Measurements from ENCODE around the gene VWA1. TPM values are rescaled to one million over a fixed set of nuclear protein-coding genes. Genes with fewer than 3 reads are reported as not detected.
A peak's percentile ranks its signal among the peaks of the same experiment; 100 is the strongest.

Gene VWA1
- total and polyA plus RNA-seq, 10 of the 15 experiments (the other 5 are each of a cell fraction or from before 2014, with no cell fraction given): 0.02 to 1.7 (median 0.32) TPM; not detected in 2

DNA sequence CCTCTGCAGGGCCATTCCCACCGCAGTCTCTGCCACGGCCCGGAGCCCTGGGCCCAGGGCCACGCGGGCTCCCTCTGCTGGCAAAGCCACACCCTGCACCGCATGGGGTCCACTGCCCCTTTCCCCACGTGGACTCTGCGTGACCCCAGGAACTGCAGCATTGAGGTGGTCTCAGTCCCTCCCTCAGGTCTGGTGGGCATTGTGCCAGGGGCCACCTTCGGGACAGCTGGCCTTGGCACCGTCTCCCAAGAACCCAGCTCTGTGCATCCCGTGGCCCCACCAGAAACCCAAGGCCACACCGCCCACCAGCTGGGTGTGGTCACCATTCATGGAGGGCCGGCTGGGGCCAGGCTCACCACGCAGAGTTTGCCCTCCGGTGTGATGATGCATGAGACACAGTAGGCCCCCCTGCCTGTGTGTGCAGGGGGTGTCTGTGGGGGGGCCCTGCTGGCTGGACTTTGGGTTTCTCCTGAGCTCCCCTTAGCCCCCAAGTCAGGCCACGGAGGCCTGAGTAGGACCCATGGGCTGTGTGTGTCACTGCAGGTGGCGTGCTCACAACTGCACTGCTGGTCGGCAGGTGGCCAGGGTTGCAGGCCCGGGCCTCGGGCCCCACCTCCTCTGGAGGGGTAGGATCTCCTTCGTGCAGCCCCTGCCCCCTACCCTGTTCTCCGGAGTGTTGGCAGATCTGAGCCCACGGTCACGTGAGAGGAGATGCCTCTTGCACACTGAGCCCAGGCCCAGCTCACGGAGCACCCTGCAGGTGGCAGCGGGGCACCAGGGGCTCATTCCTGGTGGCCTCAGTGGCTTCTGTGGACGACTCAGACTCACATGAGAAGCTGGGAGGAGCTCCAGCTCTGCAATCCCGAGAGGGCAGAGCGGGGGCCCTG is 5.8 kb downstream of the VWA1 start:
- Histone ChIP-seq H3K9me3 (replicated peaks; ENCODE audit: control insufficient read depth, insufficient read depth, low read length) (no peaks in the 10 kb centered on the region), H3K4me2 (ENCODE audit: control insufficient read depth, insufficient read depth) (no peak overlapping the region), H3K79me2 (ENCODE audit: control insufficient read depth, insufficient read depth, low read length) (no peaks in the 10 kb centered on the region), H3K4me1 (ENCODE audit: control insufficient read depth, insufficient read depth, low read length) (peaks cover 9% of the 10 kb centered on the region), H3K4me3 (no peak overlapping the region), H2AFZ (ENCODE audit: control insufficient read depth, low read depth, low read length) (peak overlapping the region; percentile 47), H3K27ac (ENCODE audit: control insufficient read depth, insufficient read depth) (no peak overlapping the region), H3K27me3 (replicated peaks in 1 of 2; ENCODE audit: control insufficient read depth in 2 of 2, insufficient read depth in 2 of 2, low read length in 1 of 2) (no peaks in the 10 kb centered on the region), H4K20me1 (ENCODE audit: control insufficient read depth, insufficient read depth) (no peaks in the 10 kb centered on the region), H3K9ac (ENCODE audit: control insufficient read depth, insufficient read depth, low read length) (no peak overlapping the region), H3K36me3 (ENCODE audit: control insufficient read depth in 2 of 2, insufficient read depth in 2 of 2, low read length in 1 of 2) (no peaks in the 10 kb centered on the region)
- RAD21 ChIA-PET (ENCODE audit: unreplicated experiment): interaction anchor here (1.0 to 1.9 kb wide), 7 partner anchors 19 to 63 kb away, joined by 3 to 5 read pairs (median 4); partner anchors contain the start of gene MRPL20
- CTCF ChIA-PET: interaction anchor here (0.5 to 2.7 kb wide), 18 partner anchors 8 to 96 kb away, joined by 3 to 17 read pairs (median 4); partner anchors contain the start of genes ATAD3C, CCNL2 and MRPL20
- SMC1A ChIA-PET (ENCODE audit: uncharacterized antibody, unreplicated experiment): interaction anchor here (0.6 to 1.5 kb wide), 8 partner anchors 21 to 69 kb away, joined by 3 to 5 read pairs (median 3); partner anchors contain the start of genes AURKAIP1 and CCNL2
- POLR2A ChIA-PET: interaction anchor here (0.7 to 1.8 kb wide), 2 partner anchors 39 to 42 kb away, joined by 4 read pairs; partner anchors contain the start of gene CCNL2
- intact Hi-C loops (cut with micrococcal nuclease; ENCODE audit: unreplicated experiment): loop anchor here (2.0 kb wide), 3 partner anchors 34 to 64 kb away; partner anchors contain the start of genes CCNL2 and MRPL20
- DNase-seq (ENCODE audit: low read depth, low spot score): no peak
- no peak for FAIRE-seq
- WGBS (ENCODE audit: insufficient coverage, insufficient replicate concordance, low lambda C conversion rate, missing lambda C conversion rate): 27% methylated on average over 29 of the region's 29 CpGs
- in situ Hi-C loops (cut with MboI): no loop called here
- BruUV-seq (replicated peaks): no TSS peak
- peak; percentile 83 for ATAC-seq
- TF ChIP-seq ZNF207 (IDR thresholded peaks at IDR 0.05; ENCODE audit: borderline replicate concordance): peak; percentile 21; the same call in 1 of the 2 replicates
- TF ChIP-seq BRCA1 (IDR thresholded peaks at IDR 0.05; ENCODE audit: low read depth, low read length): no peak
- TF ChIP-seq LARP7 (IDR thresholded peaks at IDR 0.05): peak; percentile 56; the same call in 1 of the 2 replicates
- TF ChIP-seq JUND (IDR thresholded peaks at IDR 0.05; ENCODE audit: low read depth, low read length): no peak
- no peak for TF ChIP-seq BMI1 (IDR thresholded peaks at IDR 0.05; ENCODE audit: borderline replicate concordance)
- TF ChIP-seq MXI1 (IDR thresholded peaks at IDR 0.05; ENCODE audit: low read depth, low read length): 0 out of 2 replicates have a peak, but pooled peaks have one; percentile 33
- TF ChIP-seq, protein P1, sequence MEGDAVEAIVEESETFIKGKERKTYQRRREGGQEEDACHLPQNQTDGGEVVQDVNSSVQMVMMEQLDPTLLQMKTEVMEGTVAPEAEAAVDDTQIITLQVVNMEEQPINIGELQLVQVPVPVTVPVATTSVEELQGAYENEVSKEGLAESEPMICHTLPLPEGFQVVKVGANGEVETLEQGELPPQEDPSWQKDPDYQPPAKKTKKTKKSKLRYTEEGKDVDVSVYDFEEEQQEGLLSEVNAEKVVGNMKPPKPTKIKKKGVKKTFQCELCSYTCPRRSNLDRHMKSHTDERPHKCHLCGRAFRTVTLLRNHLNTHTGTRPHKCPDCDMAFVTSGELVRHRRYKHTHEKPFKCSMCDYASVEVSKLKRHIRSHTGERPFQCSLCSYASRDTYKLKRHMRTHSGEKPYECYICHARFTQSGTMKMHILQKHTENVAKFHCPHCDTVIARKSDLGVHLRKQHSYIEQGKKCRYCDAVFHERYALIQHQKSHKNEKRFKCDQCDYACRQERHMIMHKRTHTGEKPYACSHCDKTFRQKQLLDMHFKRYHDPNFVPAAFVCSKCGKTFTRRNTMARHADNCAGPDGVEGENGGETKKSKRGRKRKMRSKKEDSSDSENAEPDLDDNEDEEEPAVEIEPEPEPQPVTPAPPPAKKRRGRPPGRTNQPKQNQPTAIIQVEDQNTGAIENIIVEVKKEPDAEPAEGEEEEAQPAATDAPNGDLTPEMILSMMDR (IDR thresholded peaks at IDR 0.05 in 2 of 3, conservative IDR thresholded peaks at IDR 0.05 in 1 of 3; ENCODE audit: control insufficient read depth in 2 of 3, extremely low read depth in 1 of 3, insufficient read depth in 1 of 3, low read depth in 3 of 3, low read length in 3 of 3): peak; percentile 88 to 98 (median 89)
- no peak for TF ChIP-seq HDAC2 (IDR thresholded peaks at IDR 0.05)
- TF ChIP-seq RAD51 (IDR thresholded peaks at IDR 0.05): no peak
- no peak for TF ChIP-seq CHD1 (IDR thresholded peaks at IDR 0.05; ENCODE audit: low read depth, low read length)
- no peak for TF ChIP-seq SRF (IDR thresholded peaks at IDR 0.05; ENCODE audit: low read depth in 2 of 2, low read length in 2 of 2)
- TF ChIP-seq, protein P2, sequence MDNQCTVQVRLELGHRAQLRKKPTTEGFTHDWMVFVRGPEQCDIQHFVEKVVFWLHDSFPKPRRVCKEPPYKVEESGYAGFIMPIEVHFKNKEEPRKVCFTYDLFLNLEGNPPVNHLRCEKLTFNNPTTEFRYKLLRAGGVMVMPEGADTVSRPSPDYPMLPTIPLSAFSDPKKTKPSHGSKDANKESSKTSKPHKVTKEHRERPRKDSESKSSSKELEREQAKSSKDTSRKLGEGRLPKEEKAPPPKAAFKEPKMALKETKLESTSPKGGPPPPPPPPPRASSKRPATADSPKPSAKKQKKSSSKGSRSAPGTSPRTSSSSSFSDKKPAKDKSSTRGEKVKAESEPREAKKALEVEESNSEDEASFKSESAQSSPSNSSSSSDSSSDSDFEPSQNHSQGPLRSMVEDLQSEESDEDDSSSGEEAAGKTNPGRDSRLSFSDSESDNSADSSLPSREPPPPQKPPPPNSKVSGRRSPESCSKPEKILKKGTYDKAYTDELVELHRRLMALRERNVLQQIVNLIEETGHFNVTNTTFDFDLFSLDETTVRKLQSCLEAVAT (IDR thresholded peaks at IDR 0.05): no peak
- TF ChIP-seq SMARCA5 (IDR thresholded peaks at IDR 0.05): no peak
- no peak for TF ChIP-seq SUZ12 (IDR thresholded peaks at IDR 0.05; ENCODE audit: unreplicated experiment)
- TF ChIP-seq, protein P3, sequence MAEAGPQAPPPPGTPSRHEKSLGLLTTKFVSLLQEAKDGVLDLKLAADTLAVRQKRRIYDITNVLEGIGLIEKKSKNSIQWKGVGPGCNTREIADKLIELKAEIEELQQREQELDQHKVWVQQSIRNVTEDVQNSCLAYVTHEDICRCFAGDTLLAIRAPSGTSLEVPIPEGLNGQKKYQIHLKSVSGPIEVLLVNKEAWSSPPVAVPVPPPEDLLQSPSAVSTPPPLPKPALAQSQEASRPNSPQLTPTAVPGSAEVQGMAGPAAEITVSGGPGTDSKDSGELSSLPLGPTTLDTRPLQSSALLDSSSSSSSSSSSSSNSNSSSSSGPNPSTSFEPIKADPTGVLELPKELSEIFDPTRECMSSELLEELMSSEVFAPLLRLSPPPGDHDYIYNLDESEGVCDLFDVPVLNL (IDR thresholded peaks at IDR 0.05; ENCODE audit: low read depth, low read length): no peak
- peak; percentile 21 for TF ChIP-seq IKZF1 (conservative IDR thresholded peaks at IDR 0.05)
- no peak for TF ChIP-seq NBN (IDR thresholded peaks at IDR 0.05)
- TF ChIP-seq, protein P4, sequence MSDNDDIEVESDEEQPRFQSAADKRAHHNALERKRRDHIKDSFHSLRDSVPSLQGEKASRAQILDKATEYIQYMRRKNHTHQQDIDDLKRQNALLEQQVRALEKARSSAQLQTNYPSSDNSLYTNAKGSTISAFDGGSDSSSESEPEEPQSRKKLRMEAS (IDR thresholded peaks at IDR 0.05; ENCODE audit: low read depth, low read length): 0 out of 2 replicates have a peak, but pooled peaks have one; percentile 44
- 0 out of 2 replicates have a peak, but pooled peaks have one; percentile 21 for TF ChIP-seq CHD2 (IDR thresholded peaks at IDR 0.05; ENCODE audit: borderline replicate concordance, low read depth, low read length)
